Nephron (organoid): ENCODE results near the gene ALDH1A2.

Source experiments
- H3K27ac Mint-ChIP-seq, 3 experiments: 2 replicates each; pipeline ENCODE4 v1.8.0; 2020; ENCODE audit warnings: mixed read lengths in 3 of 3, mild to moderate bottlenecking in 2 of 3, moderate library complexity in 1 of 3
- H3K27me3 Mint-ChIP-seq: 2 replicates; pipeline ENCODE4 v1.8.0; 2021; ENCODE audit warnings: low read depth, mild to moderate bottlenecking, moderate library complexity, mixed read lengths
- H3K36me3 Mint-ChIP-seq: 2 replicates; pipeline ENCODE4 v1.8.0; 2020; ENCODE audit warnings: low read depth, mixed read lengths
- H3K4me1 Mint-ChIP-seq: 2 replicates; pipeline ENCODE4 v1.8.0; 2020; ENCODE audit warnings: mixed read lengths
- H3K4me3 Mint-ChIP-seq, 3 experiments: 2 replicates each; pipeline ENCODE4 v1.8.0; 2020; ENCODE audit warnings: mild to moderate bottlenecking in 3 of 3, mixed read lengths in 3 of 3, moderate library complexity in 2 of 3
- H3K9me3 Mint-ChIP-seq: 2 replicates; pipeline ENCODE4 v1.8.0; 2020; ENCODE audit warnings: mixed read lengths
- CTCF ChIP-seq, 3 experiments: fragments of 200-600 bp; sonication (generic); IDR thresholded peaks; one replicate each; pipeline ENCODE4 v1.5.0; 2021; ENCODE audit warnings: antibody characterized with exemption in 3 of 3; ENCODE audit not compliant: unreplicated experiment in 3 of 3

The ALDH1A2 gene

GRCh38 chr15:58109419-58109818 lies 43.9 kb upstream of the ALDH1A2 start:
- H3K9me3 Mint-ChIP-seq = peaks cover 5% of the 10 kb centered on the region
- H3K36me3 Mint-ChIP-seq = no peaks in the 10 kb centered on the region

GRCh38 chr15:58108117-58108516 lies 42.6 kb upstream of the ALDH1A2 start:
- Mint-ChIP-seq H3K27me3 (peaks cover 2% of the 10 kb centered on the region), H3K9me3 (peaks cover 4% of the 10 kb centered on the region), H3K27ac (no peak overlapping the region)

More at GRCh38 chr15:58109419-58109818, 43.9 kb upstream of the ALDH1A2 start:
- TF ChIP-seq CTCF (IDR thresholded peaks at IDR 0.05; ENCODE audit: unreplicated experiment in 3 of 3) = no peak
- no peak overlapping the region for H3K4me3 Mint-ChIP-seq
- peaks cover 6% of the 10 kb centered on the region for H3K27me3 Mint-ChIP-seq
- H3K4me1 Mint-ChIP-seq = no peaks in the 10 kb centered on the region
- H3K27ac Mint-ChIP-seq = no peak overlapping the region

GRCh38 chr15:58103482-58103881 lies 38.0 kb upstream of the ALDH1A2 start:
- no peaks in the 10 kb centered on the region for H3K36me3 Mint-ChIP-seq
- no peaks in the 10 kb centered on the region for H3K27me3 Mint-ChIP-seq
- no peaks in the 10 kb centered on the region for H3K9me3 Mint-ChIP-seq
- TF ChIP-seq CTCF (IDR thresholded peaks at IDR 0.05; ENCODE audit: unreplicated experiment in 3 of 3) = no peak
- no peak overlapping the region for H3K4me3 Mint-ChIP-seq
- H3K4me1 Mint-ChIP-seq = no peaks in the 10 kb centered on the region
- no peak overlapping the region for H3K27ac Mint-ChIP-seq

More at GRCh38 chr15:58108117-58108516, 42.6 kb upstream of the ALDH1A2 start:
- Mint-ChIP-seq H3K36me3 (no peaks in the 10 kb centered on the region), H3K4me1 (no peaks in the 10 kb centered on the region), H3K4me3 (no peak overlapping the region)
- no peak for TF ChIP-seq CTCF (IDR thresholded peaks at IDR 0.05; ENCODE audit: unreplicated experiment in 3 of 3)

GRCh38 chr15:58096529-58097084 lies 31.1 kb upstream of the ALDH1A2 start:
- peaks cover 3% of the 10 kb centered on the region for H3K9me3 Mint-ChIP-seq
- no peaks in the 10 kb centered on the region for H3K4me1 Mint-ChIP-seq
- H3K4me3 Mint-ChIP-seq = no peak overlapping the region
- H3K27me3 Mint-ChIP-seq = no peaks in the 10 kb centered on the region
- no peak overlapping the region for H3K27ac Mint-ChIP-seq
- TF ChIP-seq CTCF (IDR thresholded peaks at IDR 0.05; ENCODE audit: unreplicated experiment in 3 of 3) = no peak
- no peaks in the 10 kb centered on the region for H3K36me3 Mint-ChIP-seq

- no peak overlapping the region for H3K27ac Mint-ChIP-seq
- H3K4me3 Mint-ChIP-seq = no peak overlapping the region
- no peak for TF ChIP-seq CTCF (IDR thresholded peaks at IDR 0.05; ENCODE audit: unreplicated experiment in 3 of 3)
- H3K4me1 Mint-ChIP-seq = no peaks in the 10 kb centered on the region
- no peaks in the 10 kb centered on the region for H3K27me3 Mint-ChIP-seq
- peaks cover 3% of the 10 kb centered on the region for H3K9me3 Mint-ChIP-seq
- no peaks in the 10 kb centered on the region for H3K36me3 Mint-ChIP-seq
Observed at GRCh38 chr15:58095415-58095814, 29.9 kb upstream of the ALDH1A2 start.

GRCh38 chr15:58087871-58088270 lies 22.4 kb upstream of the ALDH1A2 start:
- TF ChIP-seq CTCF (IDR thresholded peaks at IDR 0.05; ENCODE audit: unreplicated experiment in 3 of 3) = no peak
- no peak overlapping the region for H3K27ac Mint-ChIP-seq
- no peaks in the 10 kb centered on the region for H3K36me3 Mint-ChIP-seq
- H3K4me1 Mint-ChIP-seq = no peaks in the 10 kb centered on the region
- H3K27me3 Mint-ChIP-seq = no peaks in the 10 kb centered on the region
- H3K4me3 Mint-ChIP-seq = no peak overlapping the region
- H3K9me3 Mint-ChIP-seq = peaks cover 3% of the 10 kb centered on the region
